GM19372 (cell line): ENCODE results near the gene RNPC3.

Experiments used
- ATAC-seq: cut with Tn5 transposase; IDR thresholded peaks from one replicate; pipeline ENCODE4 v1.9.1; 2021; ENCODE audit warnings: mild to moderate bottlenecking, low read depth, moderate library complexity; ENCODE audit not compliant: unreplicated experiment

Gene RNPC3, protein sequence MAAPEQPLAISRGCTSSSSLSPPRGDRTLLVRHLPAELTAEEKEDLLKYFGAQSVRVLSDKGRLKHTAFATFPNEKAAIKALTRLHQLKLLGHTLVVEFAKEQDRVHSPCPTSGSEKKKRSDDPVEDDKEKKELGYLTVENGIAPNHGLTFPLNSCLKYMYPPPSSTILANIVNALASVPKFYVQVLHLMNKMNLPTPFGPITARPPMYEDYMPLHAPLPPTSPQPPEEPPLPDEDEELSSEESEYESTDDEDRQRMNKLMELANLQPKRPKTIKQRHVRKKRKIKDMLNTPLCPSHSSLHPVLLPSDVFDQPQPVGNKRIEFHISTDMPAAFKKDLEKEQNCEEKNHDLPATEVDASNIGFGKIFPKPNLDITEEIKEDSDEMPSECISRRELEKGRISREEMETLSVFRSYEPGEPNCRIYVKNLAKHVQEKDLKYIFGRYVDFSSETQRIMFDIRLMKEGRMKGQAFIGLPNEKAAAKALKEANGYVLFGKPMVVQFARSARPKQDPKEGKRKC

DNA sequence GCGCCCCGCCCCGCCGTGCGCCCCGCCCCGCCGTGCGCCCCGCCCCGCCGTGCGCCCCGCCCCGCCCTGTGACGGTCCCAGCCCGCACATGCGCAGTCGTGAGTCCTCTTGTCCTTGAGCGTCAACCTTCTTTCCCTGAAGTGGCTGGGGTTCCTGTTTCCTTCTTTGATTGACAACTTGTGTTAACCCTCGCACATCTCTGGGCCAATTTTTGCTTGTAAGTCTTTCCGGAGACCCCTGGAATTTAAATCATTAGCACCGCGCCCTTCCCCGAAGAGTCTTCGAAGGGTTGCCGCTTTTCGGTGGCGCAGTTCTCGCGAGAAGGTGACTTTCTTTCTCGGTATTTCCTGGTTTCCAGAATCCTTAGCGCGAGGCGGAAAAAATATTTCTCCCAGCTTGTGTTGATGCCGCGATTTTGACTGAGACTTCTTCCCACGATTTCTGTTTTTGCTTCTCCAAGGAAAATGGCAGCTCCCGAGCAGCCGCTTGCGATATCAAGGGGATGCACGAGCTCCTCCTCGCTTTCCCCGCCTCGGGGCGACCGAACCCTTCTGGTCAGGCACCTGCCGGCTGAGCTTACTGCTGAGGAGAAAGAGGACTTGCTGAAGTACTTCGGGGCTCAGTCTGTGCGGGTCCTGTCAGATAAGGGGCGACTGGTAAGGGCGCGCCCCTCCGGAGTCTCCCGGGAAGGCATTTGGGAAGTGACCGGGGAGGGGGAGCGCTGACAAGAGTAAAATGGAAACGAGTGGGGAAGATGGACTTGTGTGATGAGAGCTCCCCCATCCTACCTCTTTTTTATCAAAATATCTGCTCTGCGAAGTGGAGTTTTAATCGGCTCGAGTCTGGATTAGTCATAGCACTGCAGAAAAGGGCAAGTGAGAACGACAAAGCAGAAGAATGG lies at the start of gene RNPC3:
TSS of gene RNPC3 (plus strand) at position 93 of the 901 bp plus-strand sequence. CDS start at position 465, 372 bp downstream.
- ATAC-seq = peak; percentile 75

DNA sequence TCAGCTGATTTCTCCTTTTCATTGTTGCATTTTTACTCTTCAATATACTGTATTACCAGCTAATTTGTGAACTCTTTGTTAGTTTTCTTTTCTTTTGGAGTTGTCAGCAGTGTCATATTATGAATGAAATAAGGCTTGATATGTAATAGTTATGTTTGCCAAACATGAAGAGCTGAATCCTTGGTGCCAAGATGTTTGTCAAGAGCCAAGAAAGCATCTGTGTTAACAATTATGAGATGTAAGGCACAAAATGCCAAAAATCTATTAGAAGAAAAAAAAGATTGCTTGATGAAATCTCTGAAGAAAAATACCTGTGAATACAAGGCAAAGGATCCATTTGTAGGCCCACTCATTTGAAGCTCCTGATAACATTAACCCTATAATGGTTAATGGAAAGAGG lies 48.4 kb upstream of the RNPC3 start:
- ATAC-seq = no peak

DNA sequence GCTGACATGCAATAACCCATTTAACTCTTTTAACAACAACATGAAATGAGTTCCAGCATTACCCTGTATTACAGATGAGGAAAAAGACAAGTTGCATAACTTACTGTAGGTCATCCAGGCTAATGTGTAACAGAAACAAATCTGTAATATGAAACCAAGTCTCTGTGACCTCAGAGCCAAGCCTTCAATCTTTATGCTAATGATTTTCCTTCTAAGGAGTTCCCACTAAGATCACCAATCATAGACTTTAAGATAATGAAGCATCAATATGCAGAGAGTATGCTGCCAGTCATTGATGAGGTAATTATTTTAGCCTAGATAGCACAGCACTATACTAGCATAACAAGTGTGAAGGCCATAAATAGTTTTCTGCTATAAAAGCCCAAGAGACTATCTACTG lies 35.6 kb upstream of the RNPC3 start:
- ATAC-seq = no peak

DNA sequence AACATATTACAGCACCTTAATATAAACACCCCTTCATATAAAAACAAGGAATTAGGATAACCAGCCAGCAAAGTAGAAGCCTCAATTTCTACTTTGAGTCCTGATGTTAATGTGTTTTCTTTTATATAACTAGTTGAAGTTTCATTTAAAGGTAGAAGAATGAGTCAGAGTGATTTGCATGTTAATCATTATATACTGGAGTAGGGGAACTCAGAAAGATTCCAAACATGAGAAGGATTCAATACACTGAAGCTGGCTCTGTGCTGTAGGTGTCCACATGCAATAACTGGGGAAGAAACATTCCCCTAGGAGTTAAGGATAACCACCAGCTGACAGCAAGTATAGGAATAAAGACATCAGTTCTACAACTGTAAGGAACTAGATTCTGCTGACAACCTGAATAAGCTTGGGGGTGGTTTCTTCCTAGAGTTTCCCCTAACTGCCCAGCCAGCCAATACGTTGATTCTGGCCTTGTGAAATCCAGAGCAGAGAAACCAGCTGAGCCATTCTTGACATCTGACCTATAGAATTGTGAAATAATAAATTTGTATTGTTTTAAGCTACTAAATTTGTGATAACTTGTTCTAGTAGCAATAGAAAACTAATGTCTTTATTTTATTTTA lies 33.4 kb upstream of the RNPC3 start:
- no peak for ATAC-seq

DNA sequence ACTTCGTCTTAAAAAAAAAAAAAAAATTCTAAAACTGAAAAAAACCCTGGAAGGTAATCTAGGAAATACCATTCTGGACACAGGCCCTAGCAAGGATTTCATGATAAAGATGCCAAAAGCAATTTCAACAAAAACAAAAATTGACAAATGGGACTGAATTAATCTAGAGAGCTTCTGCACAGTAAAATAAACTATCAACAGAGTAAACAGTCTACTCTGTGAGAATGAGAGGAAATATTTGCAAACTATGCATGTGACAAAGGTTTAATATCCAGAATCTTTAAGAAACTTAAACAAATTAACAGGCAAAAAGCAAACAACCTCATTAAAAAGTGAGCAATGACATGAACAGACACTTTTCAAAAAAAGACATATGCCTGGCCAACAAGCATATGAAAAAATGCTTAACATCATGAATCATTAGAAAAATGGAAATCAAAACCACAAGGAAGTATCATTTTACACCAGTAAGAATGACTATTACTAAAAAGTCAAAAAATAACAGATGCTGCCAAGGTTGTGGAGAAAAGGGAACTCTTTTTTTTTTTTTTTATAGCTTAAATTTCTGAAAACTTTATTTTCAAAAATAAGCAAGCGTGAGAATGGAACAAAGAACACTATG lies 29.4 kb upstream of the RNPC3 start:
- no peak for ATAC-seq

DNA sequence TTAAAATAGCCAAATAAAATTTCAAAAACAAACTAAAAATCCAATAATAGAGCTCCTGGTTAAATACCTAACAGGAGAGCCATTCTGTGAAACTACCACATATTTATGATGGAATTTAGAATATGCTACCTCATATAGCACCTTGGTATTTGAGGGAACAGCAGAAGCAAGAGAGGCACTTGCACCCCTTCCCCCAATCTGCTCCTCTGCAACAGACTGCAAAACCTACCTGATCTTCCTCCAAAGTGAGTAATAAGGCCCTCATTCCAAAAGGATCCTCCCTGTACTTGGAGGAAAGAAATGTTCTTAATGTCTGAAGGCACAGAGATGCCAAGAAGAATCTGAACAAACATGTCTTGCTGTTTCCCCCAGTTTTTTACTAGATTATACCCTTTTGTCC lies 28.1 kb upstream of the RNPC3 start:
- no peak for ATAC-seq

DNA sequence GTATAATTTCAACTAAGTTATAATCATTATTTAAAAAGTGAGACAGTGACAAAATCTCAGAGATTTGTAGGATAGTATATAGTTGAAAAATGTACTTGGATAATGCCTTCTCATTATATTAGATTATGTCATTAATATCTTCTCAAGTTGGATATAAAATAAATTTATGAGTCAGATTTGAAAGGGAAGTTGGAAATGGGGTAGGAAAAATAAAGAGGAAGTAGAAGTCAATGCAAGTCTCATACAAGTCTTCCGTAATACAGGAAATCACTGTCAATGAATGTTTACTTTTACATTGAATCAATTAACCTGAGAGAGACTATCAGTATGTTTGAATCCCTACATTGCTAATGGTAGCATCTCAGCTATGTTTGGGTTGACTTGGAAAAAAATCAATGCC lies 16.2 kb upstream of the RNPC3 start:
- no peak for ATAC-seq

DNA sequence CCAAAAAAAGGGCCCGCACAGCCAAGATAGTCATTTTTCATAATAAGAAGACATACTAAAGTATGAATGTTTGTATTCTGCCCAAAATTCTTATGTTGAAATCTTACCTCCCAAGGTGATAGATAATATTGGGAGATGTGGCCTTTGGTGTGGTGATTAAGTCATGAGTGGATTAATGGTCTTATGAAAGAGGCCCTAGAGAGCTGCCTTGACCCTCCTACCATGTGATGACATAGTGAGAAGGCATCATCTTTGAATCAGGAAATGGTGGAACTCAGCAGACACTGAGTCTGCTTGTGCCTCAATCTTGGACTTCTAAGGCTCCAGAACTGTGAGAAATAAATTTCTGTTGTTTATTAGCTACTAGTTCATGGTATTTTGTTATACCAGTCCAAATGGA lies 11.8 kb upstream of the RNPC3 start:
- ATAC-seq = no peak

DNA sequence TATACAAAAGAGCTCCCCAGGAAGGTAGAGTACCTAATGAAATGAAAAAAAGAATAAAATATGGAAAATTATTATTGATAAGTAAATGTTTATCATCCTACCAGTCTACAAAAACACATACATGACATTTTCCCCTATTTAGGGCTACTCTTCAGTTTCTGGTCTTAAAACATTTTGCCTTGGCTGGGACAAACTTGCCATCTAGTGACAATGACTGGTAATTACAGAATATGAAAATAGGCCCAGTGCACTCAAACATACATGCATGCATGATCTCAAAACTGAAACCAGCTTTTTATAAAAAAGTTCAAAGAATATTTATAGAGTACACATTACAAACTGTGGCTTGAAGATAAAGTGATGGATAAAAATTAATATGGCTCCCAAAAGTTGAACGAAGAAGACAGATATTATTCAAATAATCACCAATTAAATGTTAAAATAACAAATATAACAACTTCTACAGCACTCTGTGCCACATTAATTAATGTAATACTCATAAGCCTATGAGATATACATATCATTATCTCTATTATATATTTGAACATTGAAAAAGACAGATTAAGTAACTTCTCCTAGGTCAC lies 10.5 kb upstream of the RNPC3 start:
- ATAC-seq = peak; percentile 58

DNA sequence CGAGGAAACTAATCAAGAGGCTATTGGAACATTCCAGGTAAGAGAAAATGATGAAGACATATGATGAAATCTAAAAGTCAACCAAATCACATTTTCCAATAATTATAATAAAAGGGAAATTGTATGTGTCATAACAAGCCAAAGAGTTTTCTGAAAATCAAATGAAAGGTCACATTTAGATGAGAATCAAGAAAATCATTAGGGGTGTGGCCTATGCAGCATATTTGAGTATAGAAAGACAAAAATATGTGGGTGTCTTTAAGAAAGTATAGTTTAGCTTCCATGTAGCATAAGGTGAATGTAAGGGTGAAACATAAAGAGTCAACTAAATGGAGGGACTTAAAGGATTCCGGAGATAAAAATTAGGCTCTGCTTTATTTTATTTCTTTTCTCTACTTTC lies 9.2 kb upstream of the RNPC3 start:
- ATAC-seq = no peak

DNA sequence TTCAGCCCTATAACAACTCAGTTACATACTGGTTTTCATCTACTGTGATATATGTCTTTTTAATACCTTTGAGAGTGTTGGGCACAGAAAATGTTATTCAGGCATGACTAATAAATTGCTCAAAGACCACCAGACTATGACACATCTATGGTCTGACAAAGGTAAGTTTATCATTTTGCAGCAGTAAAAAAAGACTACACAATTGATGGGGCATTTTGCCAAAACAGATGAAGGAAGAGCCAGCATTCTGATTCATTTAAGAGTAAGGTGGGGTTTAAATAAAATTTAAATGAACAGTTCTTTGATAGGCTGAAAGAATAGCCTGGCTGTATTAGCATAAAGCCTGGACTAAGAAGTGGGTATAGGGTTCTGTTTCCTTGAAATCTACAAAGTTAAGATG lies 8.8 kb upstream of the RNPC3 start:
- no peak for ATAC-seq

DNA sequence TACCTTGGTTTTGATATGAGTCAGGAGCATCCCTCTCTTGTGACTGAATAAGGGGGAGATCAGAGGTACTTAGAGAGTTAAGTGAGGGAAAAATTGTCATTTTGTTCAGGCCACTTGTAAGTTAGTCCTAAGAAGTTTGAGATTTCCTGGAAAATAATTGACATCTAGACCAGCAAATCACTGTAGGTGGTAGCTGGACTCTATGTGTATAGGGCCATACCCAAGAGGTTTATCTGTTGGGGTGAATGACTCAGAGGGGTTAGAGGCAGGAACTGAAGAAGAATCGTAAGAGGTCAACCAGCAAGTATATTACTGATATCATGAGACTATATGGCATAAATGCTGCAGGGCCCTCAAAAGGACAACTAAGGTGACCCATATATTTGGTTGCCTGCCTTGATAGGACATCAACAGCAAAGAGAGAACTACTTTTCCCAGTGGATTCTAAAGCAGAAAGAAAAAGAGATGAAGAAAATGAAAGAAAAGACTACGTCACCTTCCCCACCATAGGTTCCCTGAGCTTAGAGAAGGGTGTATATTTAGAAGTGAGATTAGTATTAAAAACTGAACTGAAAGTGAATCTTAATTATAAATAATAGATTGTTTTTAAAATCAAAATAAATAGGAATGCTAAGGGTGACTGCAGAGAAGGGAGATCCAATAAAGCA lies 8.0 kb upstream of the RNPC3 start:
- ATAC-seq = peak; percentile 83

DNA sequence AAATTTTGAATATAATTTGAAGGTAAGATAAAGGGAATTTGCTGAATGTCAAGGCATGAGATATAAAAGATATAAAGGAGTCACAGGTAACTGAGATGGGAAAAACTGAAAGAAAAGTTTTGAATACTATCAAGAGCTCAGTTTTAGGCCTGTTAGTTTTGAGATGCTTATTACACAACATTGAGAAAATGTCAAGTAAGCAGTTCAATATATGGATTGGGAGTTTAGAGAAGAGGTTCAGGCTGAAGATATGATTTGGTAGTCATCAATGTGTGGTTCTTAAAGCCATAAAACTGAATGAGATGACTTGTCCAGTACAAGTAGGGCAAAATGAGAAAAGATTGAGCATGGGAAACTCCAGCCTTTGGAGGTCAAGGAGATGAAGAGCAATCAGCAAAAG lies 4.7 kb upstream of the RNPC3 start:
- no peak for ATAC-seq

DNA sequence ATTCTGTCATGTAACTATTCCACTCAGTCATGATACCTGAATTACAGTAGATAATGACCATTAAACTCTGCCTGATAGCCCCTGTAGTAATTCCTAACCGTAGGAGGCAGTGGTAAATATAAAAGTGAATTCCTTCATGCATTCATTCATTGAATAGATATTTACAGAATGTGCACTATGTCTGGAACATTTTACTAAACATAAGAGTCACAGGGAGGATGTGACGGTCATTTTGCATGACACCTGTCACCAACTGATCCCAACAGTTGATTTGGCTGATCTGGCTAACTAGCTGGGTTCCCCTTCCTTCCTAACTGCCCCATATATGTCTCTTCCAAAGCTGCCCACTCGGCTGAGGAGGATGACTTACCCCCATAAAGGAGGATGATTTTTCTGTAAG lies 2.2 kb upstream of the RNPC3 start:
- no peak for ATAC-seq

DNA sequence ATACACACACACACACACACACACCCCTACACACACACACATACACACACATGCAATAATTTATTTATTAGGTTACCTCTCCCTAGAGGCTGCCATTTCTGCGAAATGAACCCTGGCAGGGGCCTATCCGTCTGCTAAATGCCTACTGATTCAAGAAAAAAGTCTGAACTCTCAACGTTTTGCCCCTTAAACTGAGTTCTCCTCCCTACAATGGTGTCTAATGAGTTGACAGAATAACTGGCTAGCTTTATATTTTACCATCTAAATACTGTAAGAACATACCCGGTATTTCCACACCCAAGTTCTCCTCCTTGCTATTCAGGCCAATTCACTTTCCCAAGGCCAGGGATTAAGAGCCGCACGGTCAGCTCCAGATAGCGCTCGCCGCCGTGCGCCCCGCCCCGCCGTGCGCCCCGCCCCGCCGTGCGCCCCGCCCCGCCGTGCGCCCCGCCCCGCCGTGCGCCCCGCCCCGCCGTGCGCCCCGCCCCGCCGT lies 339 bp upstream of the RNPC3 start:
- peak; percentile 50 for ATAC-seq

DNA sequence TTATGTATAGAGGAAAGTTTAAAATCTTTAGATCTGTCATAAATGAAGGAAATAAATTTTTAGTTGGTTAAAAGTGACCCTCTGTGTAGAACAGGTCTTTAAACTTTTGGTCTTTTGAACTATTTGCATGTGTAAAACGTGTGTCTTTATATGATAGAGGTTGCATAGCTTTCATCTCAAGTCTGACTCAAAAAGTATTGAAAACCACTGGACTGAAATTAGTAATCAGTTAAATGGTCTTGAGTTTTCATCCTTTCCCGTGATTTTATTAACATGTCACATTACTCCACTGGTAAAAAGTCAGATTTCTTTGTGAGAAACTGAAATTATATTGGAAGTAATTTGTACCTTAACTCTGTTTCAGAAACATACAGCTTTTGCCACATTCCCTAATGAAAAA lies 1.8 kb downstream of the RNPC3 start:
- ATAC-seq = no peak

DNA sequence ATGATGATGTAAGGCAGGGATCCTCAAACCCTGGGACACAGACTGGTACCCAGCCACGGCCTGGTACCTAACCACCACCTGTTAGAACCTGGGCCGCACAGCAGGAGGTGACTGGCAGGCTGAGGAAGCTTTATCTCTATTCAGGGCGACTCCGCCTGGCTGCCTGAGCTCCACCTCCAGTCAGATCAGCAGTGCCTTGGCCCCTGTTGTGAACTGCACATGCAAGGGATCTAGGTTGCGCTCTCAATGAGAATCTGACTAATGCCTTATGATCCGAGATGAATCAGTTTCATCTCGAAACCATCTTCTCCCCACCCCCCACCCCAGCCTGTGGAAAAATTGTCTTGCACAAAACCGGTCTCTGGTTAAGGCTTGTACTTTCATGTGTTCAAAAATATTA lies 4.2 kb downstream of the RNPC3 start:
- ATAC-seq = no peak

DNA sequence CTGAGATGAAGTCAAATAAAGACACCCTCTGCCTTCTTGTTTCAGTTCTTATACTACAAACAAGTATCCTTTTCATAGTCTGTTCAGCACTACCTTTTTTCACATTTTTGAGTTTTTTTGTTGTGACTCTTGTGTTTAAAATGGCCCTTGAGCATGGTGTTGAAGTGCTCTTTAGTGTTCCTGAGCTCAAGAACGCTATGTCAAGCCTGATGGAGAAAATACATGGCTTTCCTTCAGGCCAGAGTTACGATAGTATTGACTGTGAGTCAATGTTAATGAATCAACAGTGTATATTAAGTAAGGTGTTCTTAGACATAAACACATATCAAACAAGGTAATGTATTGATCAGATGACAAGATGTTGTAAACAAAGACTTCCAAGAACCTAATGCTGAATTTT lies 12.7 kb downstream of the RNPC3 start:
- ATAC-seq = no peak

DNA sequence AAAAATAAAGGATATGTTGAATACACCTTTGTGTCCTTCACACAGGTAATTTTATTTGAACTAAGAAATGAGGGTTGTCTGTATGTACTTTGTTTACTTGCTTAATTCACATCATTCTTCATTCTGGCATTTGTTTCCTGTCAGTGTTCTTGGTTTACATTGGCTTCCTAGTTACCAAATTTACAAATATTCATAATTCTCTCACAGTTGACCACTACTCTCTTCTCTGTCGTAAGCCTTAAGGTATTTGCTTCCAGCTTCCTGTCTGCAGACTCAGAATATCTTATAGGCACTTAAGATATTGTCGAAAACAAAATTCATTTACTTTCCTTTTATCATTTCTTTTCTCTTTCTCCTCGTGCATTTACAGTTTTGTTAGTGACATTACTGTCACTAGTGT lies 15.9 kb downstream of the RNPC3 start:
- no peak for ATAC-seq

DNA sequence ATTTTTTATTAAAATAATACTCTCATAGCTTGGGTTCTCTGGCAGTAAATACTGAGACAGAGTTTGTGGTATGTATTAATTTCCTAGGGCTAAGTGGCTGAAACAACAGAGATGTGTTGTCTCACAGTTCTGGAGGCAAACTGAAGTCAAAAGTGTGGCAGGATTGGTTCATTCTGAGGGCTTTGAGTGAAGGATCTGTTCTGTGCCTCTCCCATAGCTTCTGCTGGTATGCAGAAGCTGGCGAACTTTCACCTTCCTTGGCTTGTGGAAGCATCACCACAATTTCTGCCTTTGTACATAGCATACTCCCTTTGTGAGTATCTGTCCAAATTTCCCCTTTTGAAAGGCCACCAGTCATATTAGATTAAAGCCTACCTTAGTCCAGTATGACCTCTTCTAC lies 21.0 kb downstream of the RNPC3 start:
- ATAC-seq = no peak
